ENCODE results near the gene LIX1L. TPM values are rescaled to one million over a fixed set of nuclear protein-coding genes. Genes with fewer than 3 reads are reported as not detected.
A peak's percentile ranks its signal among the peaks of the same experiment; 100 is the strongest.

Gene LIX1L
- total and polyA plus RNA-seq, 2 of the 4 experiments (the other 2 are of a cell fraction) = 14.7 to 28.8 TPM

GRCh38 chr1:145897969-145898368 is 59.8 kb downstream of the LIX1L start:
- no peak overlapping the region for H4K8ac ChIP-seq (ENCODE audit: low read depth in 2 of 2, low read length in 2 of 2)
- intact Hi-C loops (cut with micrococcal nuclease) (loop anchor here (10.0 kb wide), 1 partner anchor 57 kb away; the partner anchor contains the start of gene LIX1L), dilution Hi-C loops (cut with HindIII; ENCODE audit: low sequenced_read_pairs, unreplicated experiment) (no loop called here), in situ Hi-C loops (cut with MboI; ENCODE audit: low sequenced_read_pairs) (no loop called here)
- H3K27me3 ChIP-seq (ENCODE audit: control insufficient read depth, insufficient read depth, low read length) = no peaks in the 10 kb centered on the region
- BruUV-seq (replicated peaks) = no TSS peak
- no peak overlapping the region for H4K91ac ChIP-seq (ENCODE audit: insufficient read depth, low read depth, low read length)
- no peak overlapping the region for H3K4ac ChIP-seq (ENCODE audit: low read depth, low read length)
- no peak overlapping the region for H3K23ac ChIP-seq (ENCODE audit: low read depth, low read length)
- H2BK15ac ChIP-seq (ENCODE audit: low read depth, low read length) = no peak overlapping the region
- no peak overlapping the region for H2BK120ac ChIP-seq (ENCODE audit: low read depth, low read length)
- H2BK20ac ChIP-seq (ENCODE audit: low read depth, low read length) = no peak overlapping the region
- H2AK9ac ChIP-seq (replicated peaks; ENCODE audit: low read depth, low read length, poor library complexity) = no peak overlapping the region
- no peak overlapping the region for H2BK5ac ChIP-seq (ENCODE audit: low read depth, low read length, poor library complexity, severe bottlenecking)
- H2AFZ ChIP-seq (replicated peaks; ENCODE audit: low read length, poor library complexity) = no peak overlapping the region
- TF ChIP-seq POLR2A (IDR thresholded peaks at IDR 0.05; ENCODE audit: low read depth, low read length) (no peak), USF2 (IDR thresholded peaks at IDR 0.05; ENCODE audit: low read depth, low read length) (no peak), ELK1 (IDR thresholded peaks at IDR 0.05; ENCODE audit: borderline replicate concordance, low read depth, low read length) (no peak), CTCF (conservative IDR thresholded peaks at IDR 0.05; ENCODE audit: low read depth, low read length) (no peak), CEBPB (IDR thresholded peaks at IDR 0.05; ENCODE audit: low read depth, low read length) (no peak), BHLHE40 (IDR thresholded peaks at IDR 0.05; ENCODE audit: low read depth, low read length) (no peak), RCOR1 (IDR thresholded peaks at IDR 0.05; ENCODE audit: insufficient replicate concordance, low read length) (no peak)
- H3K14ac ChIP-seq (replicated peaks; ENCODE audit: low read depth, low read length) = no peak overlapping the region
- no CpG with 5 or more reads among the region's 1 CpG for WGBS, 2 experiments (ENCODE audit: extremely low coverage in 2 of 2, insufficient read length in 1 of 2)
- no peak overlapping the region for H4K5ac ChIP-seq (ENCODE audit: low read depth, low read length)
- H3K9ac ChIP-seq (ENCODE audit: low read depth, low read length) = no peak overlapping the region
- H3K56ac ChIP-seq (ENCODE audit: extremely low read depth, insufficient read depth, low read length) = no peak overlapping the region
- no peaks in the 10 kb centered on the region for H3K36me3 ChIP-seq (ENCODE audit: control insufficient read depth, insufficient read depth, low read length)
- H3K79me1 ChIP-seq (ENCODE audit: low read depth in 1 of 2, low read length in 2 of 2) = peaks cover 0 to 3% of the 10 kb centered on the region in 2 experiments; a peak in 1 of 4 replicates
- H3K9me1 ChIP-seq (ENCODE audit: insufficient read depth, low read length) = peaks cover 18% of the 10 kb centered on the region
- H3K9me3 ChIP-seq (ENCODE audit: control insufficient read depth, insufficient read depth, low read length) = no peaks in the 10 kb centered on the region
- ATAC-seq (ENCODE audit: low read depth) (no peak), DNase-seq (no peak)
- H2AK5ac ChIP-seq (ENCODE audit: low read depth, low read length) = peak overlapping the region; percentile 48; the same call in 1 of the 2 replicates
- H3K4me3 ChIP-seq (ENCODE audit: insufficient read depth, low read depth, low read length) = no peak overlapping the region
- H3K4me2 ChIP-seq (ENCODE audit: low read depth, low read length) = no peak overlapping the region
- H4K20me1 ChIP-seq (ENCODE audit: insufficient read depth, low read length) = no peaks in the 10 kb centered on the region
- H3K4me1 ChIP-seq (ENCODE audit: control insufficient read depth, insufficient read depth, low read length) = peaks cover 1% of the 10 kb centered on the region; the same call in 1 of the 2 replicates
- ChIA-PET CTCF (interaction anchor here (0.7 kb wide), 1 partner anchor 23 kb away, joined by 3 read pairs; no protein-coding TSS in a partner anchor), POLR2A (ENCODE audit: unreplicated experiment) (no interaction called here)
- no peak overlapping the region for H3K27ac ChIP-seq (ENCODE audit: insufficient read depth, low read length)
- no peak overlapping the region for H3K18ac ChIP-seq (ENCODE audit: low read depth, low read length)

All from IMR-90 (cell line).